SK-MEL-5 (cell line): ENCODE measurements around the gene ID3. TPM values are rescaled to one million over a fixed set of nuclear protein-coding genes. Genes with fewer than 3 reads are reported as not detected.
A peak's percentile ranks its signal among the peaks of the same experiment; 100 is the strongest.

Experiments
- DNase-seq: peaks from one replicate; pipeline ENCODE4 v3.0.0-alpha.2; 2016; ENCODE audit warnings: low read depth, low spot score
- in situ Hi-C: cut with HindIII; loops from 2 replicates; pipeline ENCODE4 v1.10.0; 2016; ENCODE audit warnings: low sequenced_read_pairs, high pct_unique_total_duplicates, low pct_unique_long_range_greater_than_20kb
- total RNA-seq: library from RNA; depleted of rRNA; stranded (reverse); fragments of >200 nt; shearing (Covaris generic); gene quantifications from 2 replicates; pipeline ENCODE4 v1.2.3, GENCODE V29; 2014

Gene ID3
- total RNA-seq, 1 experiment from 2014 or later, result 23.5 TPM

GRCh38 chr1:23571465-23571864 is 12.2 kb upstream of the ID3 start:
- DNase-seq, result peak; percentile 23
- in situ Hi-C loops, result no loop called here

DNA sequence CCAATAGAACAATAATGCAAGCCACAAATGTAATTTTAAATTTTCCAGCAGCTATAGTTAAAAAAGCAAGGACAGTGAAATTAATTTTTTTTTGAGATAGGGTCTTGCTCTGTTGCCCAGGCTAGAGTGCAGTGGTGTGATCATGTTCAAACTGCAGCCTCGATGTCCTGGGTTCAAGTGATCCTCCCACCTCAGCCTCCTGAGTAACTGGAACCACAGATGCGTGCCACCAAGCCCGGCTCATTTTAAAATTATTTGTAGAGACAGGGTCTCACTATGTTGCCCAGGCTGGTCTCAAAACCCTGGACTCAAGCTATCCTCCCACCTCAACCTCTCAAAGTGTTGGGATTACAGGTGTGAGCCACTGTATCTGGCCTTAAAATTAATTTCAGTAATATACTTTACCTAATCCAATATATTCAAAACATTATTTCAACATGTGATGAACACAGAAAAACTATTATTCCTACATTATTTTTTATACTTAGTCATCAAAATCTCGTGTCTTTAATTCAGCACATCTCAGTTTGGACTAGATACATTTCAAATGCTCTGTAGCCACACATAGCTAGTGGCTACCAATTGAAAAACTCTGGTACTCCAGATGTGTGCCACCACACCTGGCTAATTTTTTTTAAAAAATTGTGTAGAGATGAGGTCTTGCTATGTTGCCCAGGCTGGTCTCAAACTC is 10.8 kb upstream of the ID3 start:
- in situ Hi-C loops, result no loop called here
- DNase-seq, result no peak

DNA sequence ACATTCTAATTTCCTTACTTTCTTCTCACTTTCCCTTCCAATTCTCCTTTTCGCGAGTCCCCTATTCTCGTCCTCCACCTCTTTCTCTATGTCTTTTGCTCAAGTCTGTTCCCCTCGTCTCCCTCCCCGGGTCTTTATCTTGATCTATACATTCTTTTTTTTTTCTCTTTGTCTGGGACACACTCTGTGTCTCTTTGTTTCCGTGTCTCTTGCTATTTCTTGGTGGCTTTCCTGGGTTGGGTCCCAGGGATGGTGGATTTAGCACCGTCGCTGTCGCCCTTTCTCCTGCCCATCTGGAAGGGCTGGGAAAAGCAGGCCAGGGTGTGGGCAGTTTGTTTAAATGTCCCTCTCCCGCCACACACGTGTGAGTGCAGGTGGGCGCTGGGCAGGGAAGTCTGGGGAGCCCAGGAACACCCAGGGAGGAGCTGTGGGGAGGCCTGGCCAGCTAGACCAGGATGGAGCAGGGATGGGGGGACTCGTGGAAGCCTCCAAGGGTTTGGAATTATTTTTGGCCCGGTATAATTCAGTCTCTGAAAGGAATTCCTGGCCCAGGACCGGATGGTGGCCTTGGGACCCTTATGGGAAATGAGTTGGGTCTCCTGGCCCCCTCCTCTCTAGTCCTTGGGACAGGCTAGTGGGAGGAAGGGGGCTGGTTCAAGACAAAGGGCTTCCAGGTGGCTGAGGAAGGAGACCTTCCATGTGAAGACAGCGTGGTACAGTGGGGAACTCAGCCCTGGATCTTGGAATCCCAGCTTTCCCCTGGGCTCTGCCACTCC is 9.5 kb upstream of the ID3 start:
- no peak for DNase-seq
- in situ Hi-C loops, result no loop called here

DNA sequence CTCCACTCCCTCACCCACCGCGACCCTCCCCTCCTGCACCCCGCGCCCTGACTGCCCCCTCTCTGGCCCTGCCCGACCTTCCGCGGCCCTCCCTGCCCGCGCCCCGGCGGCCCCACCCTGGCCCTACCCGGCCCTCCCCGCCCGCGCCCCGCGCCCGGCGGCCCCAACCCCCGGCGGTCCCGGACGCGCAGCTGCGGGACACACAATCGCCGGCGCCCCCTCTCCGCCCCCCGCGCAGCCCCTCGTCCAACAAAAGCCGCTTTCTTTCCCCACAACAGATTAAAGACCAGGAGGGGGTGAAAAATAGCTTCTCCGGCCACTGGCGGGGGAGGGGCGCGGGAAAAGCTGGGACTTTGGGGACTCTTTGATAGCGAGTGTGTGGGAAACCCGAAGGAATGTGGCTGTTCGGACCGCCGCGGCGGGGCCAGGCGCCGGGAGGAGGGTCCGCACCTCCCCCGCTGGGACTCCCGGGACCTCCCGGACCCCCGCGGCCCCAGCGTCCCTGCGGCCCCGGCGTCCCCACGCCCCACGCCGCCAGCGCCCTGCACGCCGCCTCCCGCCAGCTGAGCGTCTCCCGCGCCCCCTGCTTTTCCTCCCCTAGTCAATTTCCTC is 8.8 kb upstream of the ID3 start:
- in situ Hi-C loops, result no loop called here
- DNase-seq, result no peak

DNA sequence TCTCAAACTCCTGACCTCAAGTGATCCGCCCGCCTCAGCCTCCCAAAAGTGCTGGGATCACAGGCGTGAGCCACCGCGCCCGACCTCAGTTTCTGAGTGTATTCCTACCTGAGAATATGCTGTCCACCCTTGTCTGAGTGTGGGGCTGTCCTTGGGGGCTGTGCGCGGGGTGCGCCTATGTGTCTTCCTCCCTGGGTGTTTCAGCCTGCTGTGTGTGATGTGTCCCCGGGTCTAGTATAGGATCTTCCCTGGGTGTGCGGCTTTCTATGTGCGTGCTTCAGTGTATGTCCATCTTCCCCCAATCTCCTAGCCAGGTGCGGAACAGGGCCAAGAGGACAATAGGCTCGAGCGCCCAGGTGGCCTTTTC is 8.3 kb upstream of the ID3 start:
- in situ Hi-C loops, result no loop called here
- no peak for DNase-seq

DNA sequence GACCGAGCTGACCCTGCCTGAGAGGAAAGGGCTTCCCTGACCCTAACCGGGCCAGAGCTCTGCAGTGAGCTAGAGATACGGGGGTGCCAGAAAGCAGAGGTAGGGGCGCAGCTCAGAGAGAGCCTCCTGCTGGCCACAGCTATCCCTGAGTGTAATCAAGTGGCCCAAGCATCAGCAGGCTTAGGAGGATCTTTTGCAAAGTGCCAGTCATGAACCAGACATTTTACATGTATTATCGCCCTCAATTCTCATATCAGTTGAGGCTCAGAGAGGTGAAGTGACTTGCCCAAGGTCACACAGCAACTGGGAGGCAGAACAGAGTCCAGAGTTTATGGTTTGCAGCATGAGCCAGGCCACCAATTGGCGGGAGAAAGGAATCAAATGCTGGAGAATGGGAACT is 7.0 kb upstream of the ID3 start:
- no peak for DNase-seq
- in situ Hi-C loops, result no loop called here

DNA sequence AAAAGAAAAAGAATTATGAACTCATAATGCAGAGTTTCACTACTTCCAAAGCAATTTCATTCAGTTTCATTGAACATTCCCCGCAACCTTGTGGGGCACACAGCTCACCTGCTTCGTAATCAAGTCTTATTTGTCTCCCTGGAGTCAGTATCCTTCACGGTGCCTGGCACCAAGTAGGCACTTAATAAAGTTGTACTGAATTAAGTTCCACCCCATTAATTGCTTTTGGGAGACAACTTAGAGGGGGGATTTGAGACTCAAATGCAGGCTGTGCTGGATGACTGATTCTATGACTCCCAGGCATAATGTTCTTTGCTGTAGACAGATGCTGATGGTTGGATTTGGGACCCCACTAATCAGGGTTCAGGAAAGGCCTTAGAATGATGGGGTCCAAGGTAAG is 6.5 kb upstream of the ID3 start:
- no peak for DNase-seq
- in situ Hi-C loops, result no loop called here

- in situ Hi-C loops, result no loop called here
Measured at GRCh38 chr1:23564529-23565122, 5.3 kb upstream of the ID3 start.

GRCh38 chr1:23563755-23564374 is 4.6 kb upstream of the ID3 start:
- in situ Hi-C loops, result no loop called here
- DNase-seq, result no peak

More at GRCh38 chr1:23564529-23565122, 5.3 kb upstream of the ID3 start:
- no peak for DNase-seq

- no peak for DNase-seq
- in situ Hi-C loops, result no loop called here
Measured at GRCh38 chr1:23563003-23563402, 3.7 kb upstream of the ID3 start.

DNA sequence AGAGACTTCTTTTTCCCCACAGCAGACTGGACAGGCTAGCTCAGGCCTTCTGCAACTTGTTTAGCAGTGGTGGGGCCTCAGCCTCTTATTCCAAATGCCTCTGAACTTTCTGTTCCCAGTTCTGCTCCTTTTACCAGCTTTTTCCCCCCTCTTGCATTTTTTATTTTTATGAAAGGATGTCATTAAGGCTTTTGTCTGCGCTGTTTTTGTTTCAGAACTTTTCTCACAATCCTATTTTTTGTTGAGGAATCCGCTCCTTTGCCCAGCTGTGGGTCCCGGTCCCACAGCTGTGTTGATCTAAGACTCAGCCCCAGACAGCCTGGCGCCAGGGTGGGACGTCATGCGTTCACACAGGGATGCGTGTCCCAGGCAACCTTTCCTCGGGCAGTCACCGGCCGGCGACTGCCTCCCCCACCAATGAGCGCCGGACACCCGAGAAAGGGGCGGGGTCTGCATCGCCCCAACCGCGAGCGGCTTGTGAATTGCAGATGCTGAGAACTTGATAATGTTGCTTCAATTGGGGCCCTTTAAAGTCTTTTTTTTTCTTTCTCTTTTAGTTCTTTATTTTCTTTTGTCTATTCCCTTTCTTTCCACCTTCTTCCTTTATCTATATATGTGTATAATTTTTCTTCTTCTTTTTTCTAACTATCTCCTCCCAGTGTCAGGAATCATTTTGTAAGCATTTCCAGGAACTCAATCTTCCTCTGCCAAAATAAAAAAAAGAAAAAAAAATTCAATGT is 3.0 kb upstream of the ID3 start:
- in situ Hi-C loops, result no loop called here

GRCh38 chr1:23561813-23562100 is 2.5 kb upstream of the ID3 start:
- DNase-seq, result no peak
- in situ Hi-C loops, result no loop called here

More for the DNA sequence above, 3.0 kb upstream of the ID3 start:
- DNase-seq, result peak; percentile 96

- DNase-seq, result no peak
- in situ Hi-C loops, result no loop called here
Measured at GRCh38 chr1:23561076-23561812, 1.9 kb upstream of the ID3 start.

DNA sequence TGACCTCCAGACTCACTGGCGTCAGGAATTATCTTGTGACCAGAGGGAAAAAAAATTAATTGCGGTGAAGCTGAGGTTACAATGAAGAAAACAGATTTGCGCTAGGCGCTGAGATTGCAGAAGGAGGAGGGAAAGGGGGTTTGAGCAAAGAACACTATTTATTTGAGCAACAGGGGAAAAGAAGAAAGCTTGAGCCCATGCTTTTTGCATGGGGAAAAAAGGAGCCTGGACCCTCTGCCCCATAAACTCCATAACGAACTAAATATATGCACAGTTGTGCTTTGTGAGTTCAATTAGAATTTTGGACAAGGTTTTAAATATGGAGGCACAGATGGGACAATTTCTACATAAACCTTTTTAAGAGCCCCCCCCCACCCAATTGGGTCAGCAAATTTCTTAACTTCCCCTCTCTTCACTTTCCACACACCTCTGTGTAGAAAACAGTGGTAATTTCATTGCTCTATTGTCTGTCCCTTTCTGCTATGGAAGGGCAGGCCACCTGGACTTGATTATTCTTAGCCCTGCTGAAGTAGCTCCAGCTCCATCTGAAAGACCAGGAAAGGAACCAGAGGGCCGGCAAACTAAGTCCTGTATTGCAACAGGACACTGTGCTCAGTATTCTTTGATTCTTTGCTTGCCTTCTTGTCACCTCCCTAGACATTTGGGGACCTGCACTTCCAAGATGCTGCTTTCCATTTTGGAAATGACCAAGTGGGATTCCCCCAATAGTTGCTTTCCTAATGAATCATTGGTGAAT is 862 bp upstream of the ID3 start:
- DNase-seq, result no peak
- in situ Hi-C loops, result no loop called here

GRCh38 chr1:23558872-23559135 is 497 bp downstream of the ID3 start:
- DNase-seq, result no peak
- in situ Hi-C loops, result no loop called here

- in situ Hi-C loops, result no loop called here
- DNase-seq, result peak; percentile 28
Measured at GRCh38 chr1:23558140-23558871, 995 bp downstream of the ID3 start.
